ENCODE data around the gene CTNND2.

CTNND2 gene

DNA sequence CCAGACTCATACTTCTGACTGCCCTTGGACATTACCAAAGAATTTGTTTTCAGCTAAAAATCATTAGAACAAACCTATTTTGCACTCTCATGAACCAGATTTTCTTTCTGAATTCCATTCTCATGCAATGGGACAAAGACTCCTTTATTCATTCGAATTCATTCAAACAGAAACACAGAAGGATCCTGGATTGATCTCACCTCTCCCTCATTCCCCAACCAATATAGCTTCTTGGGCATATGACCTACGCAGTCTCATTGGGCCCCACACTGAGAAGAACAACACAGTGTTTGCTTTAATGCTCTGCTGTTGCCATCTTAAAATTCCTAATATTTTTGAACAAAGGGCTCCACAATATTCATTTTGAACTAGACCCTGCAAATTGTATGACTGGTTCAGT lies 392.4 kb downstream of the CTNND2 start:
- no peak for DNase-seq

DNA sequence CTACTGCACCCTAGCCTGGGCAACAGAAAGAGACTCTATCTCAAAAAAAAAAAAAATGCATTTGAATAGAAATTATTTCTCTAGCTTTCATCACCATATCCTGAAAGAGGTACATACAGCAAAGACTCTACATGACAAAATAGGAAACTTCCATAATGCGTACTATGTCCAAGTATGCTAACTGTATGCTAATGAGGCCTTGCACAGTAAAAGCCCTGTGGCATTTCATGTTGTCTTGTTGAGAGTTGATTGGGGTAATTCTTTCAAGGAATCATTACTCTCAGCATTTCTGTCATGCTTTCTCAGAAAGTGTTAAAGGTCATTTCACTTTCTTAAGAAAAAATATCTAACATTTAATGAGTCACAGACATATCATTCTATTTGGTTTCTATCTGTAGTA lies 393.4 kb downstream of the CTNND2 start:
- no peak for DNase-seq

DNA sequence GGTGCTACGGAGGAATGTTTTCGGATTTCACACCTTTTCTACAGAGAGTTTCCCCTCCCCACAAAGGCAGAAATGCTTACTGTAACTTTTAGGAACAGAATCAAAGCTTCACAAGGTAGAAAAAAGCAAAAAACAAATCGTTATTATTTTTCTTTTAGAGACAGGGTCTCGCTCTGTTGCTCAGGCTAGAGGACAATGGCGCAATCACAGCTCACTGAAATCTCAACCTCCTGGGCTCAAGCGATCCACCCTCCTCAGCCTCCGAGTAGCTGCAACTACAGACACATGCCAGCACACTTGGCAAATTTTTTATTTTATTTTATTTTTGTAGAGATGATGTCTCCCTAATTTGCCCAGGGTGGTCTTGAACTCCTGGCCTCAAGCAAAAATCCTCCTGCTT lies 394.5 kb downstream of the CTNND2 start:
- no peak for DNase-seq

DNA sequence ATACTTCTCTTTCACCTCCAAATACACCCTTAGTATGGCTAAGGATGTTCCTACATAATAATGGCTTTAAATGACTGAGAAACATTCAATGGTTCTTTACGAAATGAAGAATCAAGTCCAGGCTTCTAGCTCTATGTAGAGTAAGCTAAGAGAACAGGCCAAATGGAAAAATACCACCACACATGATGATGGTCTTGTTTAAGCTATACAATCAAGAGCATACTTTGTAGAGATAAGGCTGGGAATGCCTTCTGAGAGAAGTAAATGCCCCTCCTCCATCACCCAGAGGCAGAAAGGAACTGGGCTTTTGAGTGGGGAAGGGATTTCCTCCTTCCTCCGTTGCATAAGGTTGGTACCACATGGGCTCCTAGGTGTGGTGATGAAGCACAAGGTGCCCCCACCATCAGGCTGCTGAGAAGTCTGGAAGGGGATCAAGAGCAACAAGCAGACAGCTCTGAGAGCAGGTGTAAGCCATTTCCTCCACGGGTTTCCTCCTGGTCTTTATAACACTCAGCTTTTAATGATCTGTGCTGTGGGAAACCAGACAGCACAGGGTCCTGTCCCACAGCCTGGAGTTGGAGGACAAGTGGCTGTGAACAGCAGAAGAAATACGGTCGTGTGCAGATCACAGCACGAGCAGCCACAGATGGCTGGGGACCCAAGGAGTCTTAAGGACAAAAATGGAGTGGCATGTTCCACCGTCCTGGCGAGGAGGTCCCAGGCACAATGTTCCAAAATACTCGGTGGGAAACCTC lies 396.9 kb downstream of the CTNND2 start:
- DNase-seq, result no peak

DNA sequence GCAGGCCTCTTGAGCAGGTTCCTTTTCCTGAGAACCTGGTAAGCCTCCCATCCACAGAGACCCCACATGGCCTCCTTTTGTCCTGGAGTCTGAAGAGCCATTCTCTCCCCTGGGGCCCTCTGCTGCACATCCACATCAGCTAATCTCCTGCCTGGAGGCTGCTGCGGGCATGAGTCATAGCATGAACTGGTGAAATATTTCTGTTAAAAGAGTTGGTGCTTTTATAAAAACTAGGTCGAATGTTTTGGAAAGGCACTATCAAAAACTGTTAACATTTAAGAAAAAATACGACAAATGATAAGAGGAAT lies 399.4 kb downstream of the CTNND2 start:
- DNase-seq, result no peak

DNA sequence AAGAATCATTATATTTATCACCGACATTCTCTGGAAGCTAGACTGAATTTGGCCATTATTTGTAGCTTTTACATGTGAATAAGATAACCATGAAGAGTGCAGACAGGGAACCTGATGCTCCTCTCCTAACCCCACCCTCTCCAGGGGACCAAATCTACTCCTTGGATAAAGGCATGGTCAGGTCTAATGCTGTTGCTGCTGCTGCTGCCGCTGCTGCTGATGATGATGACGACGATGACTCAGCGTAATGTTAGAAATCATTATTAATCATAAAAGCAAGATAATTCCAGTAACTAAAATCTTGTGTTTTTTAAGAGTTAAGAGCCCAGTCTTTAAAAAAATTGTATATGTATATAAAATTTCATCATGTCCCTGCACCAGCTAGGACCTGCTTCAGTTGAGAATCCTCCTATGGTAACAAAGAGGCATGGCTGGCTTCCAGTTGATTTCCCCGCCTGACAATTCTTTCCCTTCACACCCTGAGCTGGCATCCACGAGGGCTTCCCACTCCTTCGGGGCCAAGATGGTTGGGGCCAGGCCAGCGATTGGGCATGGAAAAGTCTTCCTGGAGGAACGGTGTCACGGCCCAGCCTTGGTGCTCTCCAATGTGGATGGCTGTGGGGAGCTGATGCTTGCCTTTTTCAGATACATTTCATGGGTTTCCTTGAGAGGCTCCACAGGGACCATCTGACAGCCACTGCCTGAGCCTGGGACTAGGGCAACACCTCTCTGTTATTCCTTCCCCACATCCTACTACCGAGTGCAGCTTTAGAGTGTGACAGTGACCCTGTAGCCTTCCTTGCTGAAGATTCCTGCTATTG lies 400.0 kb downstream of the CTNND2 start:
- no peak for DNase-seq

DNA sequence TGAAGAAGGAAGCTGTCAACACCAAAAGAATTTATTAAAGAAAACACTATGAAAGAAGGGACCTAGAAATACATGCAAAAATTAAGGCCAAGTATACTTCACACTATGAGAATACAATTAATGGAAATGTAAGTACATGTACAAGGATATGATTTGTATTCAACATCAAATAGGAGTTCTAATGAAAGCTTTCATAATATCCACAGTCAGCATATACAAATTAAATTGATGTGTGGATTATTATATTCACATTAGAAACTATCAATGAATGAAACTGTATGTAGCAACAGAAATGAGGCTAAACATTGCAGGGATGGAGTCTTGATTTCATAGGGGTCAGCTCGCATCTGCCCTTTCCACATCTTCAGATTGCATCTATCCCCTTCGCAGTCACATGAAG lies 401.5 kb downstream of the CTNND2 start:
- DNase-seq, result no peak

DNA sequence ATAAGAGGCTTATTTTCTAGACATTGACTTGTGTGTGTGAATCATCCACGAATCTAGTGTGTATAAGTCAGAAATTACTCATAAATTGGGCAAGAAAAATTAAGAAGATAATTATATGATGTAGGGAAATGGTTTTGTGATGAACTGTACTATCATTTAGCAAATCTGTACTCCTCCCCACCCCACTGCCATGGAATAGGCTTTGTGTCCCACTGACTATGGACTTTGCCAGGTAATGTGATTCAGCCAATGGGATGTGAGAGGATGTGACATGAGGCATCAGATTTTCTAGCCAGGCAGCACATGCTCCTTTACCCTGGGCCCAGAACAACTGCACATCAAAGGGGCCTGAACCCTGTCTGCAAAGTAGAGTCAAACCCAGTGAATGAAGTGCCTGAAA lies 406.6 kb downstream of the CTNND2 start:
- no peak for DNase-seq

DNA sequence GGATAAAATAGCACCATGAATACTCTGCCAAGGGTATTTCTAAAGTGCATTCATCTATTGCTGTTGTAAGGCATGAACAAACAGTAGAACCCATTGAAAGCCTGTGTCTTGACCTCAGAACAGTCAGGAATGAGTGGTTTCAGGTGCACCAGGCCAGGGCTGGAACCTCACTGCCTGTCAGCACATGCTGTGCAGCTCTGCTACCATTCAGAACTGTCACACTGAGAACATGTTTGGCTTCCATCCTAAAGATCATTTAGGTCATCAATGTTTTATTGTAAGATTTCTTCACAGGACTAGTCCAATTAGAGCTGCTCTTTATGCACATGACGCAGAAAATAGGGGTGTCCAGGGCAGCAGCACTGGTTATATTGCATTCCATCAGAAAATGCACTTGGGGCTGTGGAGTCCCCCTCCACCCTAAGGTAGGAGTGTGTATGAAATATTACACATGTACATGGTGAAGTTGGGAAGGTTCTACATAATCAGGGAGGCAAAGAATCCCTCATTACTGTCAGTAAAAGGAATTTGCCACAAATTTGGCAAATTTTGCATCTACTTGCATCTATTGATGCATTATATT lies 408.0 kb downstream of the CTNND2 start:
- DNase-seq, result no peak

DNA sequence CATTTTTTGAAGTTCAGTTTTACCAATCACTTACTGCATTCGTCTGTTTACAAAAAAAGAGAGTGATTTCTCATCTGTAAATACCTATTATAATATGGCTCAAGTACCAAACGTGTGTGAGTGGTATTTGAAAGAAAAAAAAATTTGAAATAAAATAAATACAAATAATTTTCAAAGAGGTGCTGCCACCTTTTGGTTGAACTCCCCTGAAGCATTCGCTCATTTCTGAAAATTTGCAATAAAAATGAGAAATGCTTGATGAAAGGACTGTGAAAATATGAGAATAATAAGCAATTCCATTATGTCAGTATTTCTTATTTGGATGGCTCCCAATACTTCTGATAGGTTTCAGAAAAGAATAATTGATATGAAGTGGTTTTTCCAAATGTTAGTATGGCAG lies 409.9 kb downstream of the CTNND2 start:
- DNase-seq, result no peak

DNA sequence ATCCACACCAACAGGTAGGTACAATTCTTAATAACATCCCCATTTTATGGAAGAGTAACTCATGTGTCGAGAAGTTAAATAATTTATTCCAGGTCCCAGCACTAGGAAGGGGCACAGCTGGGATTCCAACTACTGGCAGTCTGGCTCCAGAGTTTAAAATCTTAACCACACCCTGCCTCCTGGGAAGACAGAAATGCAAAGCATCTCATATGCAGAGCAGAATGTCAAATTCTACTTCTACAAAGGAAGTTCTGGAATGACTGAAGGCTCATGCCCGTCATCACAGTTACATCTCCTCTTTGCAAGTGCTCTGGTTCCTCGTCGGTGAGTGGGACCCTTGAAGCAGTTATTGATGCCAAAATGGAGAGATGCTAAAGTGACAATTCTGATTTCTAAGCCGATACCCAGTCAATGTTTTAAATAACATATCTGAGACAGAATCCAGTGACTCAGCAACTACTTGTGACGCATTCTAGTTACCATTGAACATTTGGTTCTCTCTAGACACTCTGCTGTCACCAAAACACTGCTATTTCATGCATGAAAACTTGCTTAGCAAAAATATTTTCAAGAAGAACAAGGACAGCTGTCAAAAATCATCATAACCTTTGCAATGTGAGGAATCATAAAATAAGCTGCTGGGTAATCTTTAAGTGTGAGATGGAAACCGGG lies 412.7 kb downstream of the CTNND2 start:
- DNase-seq, result no peak

DNA sequence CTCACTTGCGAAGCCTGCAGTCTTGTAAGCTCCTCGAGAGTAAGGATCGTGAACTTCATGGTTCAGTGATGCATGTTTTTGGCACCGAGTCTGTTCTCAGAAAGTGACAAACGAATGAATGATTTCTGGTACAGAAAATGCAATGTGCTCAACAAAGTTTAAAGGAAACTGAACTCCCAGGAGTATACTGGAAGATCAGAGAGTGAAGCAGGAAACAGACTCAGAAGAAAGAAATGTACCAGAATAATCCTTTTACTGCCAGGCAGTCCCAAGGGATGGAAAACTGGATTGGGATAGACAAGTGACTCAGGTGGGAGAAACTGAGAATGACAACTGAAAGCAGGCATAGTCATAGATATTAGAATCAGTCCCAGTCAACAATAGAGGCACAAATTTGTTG lies 420.6 kb downstream of the CTNND2 start:
- DNase-seq, result no peak

DNA sequence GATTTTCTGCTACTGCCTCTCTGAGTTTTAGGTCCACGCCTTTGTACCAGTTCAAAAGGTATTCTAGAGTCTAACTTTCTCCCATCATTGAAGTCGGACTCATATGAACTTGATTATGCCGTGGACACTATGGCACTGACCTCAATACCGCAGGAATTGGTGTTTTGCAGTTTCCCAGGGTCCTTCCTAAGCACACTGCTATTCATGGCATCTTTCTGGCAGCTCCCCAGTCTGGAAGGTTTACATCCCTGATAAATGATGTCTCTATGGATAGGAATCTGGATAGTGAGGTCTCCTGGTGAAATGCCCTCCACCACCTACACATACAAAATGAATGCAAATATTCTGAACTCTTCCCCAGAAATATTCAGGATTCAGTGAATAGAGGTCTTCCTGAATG lies 422.2 kb downstream of the CTNND2 start:
- DNase-seq, result no peak

DNA sequence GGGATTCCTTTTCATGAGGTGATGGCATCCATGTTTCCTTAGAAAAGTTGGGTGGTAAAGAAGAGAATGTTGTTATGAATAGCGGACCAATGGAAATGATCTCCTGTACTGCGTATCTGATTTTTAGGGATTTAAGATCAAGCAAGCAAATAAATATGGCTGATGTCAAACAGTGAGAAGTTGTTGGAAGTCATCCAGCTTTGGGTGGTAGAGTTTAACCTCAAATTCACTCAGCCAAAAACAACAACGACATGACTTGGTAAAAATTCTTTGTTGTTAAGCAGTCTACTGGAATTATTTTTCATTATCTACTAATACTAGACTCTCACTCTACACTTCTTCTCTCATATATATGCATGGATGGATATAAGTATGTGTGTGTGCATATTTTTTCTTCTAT lies 426.5 kb downstream of the CTNND2 start:
- no peak for DNase-seq

DNA sequence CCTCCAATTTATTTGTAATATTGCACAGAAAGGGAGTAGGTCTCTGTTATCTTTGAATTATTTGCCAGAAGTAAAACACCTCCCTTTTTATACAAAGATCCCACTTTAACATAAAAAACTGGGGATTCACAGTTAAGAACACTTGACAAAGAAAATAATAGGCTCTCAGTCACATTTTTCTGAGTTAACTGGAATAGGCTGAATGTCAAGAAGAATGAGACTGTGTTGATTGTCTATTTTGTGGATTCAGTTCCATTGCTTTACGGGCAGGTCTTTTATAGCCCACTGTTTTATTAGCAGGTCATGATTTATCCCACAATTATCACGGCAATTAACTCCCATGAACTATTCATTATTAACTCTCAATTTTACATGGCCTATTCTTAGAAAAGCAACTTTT lies 427.4 kb downstream of the CTNND2 start:
- no peak for DNase-seq

DNA sequence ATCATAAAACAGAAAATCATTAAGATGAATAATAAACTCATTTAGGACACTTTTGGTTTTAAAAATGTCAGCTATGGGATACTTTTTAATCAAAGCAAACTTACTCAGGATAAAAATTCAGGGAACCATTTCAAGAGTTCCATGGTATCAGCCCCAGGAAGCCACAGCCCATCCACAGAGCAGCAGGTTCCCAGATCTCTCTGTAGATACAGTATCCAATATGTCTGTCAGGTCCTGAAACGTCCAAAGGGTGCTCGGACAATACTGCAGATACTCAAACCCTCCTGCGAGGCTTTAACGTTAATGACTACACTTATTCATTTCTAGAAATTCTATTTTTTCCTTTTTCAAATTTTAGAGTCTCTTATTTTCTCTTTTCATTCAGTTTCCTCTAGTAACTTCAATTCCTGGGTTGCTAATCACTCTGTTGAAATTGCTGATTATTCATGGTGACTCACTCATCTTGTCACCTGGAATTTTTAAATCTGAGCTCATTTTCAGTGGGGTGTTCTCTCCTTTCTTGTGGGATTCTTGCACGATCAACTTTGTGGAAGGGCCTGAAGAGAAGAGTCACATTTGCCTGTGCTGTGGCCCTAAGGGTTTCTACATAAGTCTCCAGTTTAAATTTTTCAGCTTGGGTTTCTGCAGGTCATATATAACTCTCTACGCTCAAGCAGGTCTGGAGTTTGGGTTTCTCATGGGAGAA lies 435.8 kb downstream of the CTNND2 start:
- no peak for DNase-seq

DNA sequence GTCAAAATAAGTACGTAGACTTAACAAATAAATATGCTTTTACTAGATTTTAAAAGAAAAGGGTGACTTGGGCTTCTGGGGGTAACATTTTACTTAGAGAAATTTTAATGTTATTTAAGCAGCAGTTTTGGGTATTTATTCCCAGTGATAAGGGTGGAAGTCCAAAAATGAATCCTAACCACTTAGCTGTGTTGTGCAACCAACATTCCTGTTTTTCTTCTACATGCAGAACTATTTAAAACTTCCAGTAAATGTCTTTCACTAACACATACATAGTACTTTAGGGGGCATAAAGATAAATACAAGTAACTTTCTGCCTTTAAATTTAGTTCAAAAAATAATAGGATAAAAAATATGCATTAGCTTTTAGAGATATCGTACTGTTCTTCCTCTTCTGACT lies 436.7 kb downstream of the CTNND2 start:
- no peak for DNase-seq

DNA sequence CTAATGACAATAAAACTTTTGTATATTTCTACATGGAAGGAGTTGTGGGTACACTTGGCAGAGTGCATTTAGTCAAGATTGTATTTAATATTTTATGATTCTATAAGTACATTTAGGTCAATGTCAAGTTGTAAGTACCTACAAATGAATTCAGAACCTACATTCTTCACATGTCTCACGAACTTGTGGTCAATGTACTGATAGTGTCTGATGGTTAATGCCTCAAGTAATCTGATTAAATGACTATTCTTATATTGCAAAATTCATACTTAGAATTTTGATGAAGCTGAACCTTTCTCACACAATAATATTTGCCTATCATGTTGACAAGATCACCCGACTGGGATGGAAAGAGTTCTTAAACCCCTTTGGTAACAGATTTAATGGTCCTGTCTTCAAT lies 444.5 kb downstream of the CTNND2 start:
- DNase-seq, result no peak

DNA sequence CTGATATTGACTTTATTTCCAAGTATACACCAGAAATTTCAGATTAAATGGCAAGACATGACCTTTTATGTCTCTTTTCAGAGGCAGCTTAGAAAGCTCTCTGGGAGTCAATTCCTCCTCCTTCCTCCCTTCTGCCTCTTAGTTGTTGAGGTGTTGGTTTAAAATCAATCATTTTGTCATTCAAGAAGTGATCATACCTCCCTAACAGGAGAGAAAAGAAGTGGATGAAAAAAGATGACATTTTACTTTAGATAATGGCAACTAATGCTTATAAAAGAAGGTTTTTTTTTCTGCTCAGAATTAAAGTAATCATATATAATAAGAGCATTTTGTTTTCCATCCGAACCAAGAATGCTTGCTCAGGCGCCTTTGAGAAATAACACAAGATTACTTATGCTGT lies 448.7 kb downstream of the CTNND2 start:
- DNase-seq, result no peak

DNA sequence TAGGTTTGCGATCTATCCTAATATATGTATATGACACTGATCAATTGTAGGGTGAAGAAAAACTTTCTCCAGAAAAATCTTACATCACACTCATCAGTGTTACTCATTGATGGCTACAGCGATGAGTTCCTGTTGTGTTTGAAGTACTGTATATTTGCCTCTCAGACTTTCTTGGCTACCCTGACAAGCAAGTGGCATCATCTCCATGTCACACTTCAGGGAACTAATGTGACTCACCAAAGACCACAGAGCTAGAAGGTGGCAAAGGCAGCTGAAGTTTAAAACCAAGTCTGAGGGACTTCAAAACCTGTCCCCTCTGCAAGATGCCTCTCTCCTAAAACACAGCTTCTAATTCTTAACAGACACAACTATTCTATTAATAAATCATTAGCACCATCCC lies 451.4 kb downstream of the CTNND2 start:
- no peak for DNase-seq

DNA sequence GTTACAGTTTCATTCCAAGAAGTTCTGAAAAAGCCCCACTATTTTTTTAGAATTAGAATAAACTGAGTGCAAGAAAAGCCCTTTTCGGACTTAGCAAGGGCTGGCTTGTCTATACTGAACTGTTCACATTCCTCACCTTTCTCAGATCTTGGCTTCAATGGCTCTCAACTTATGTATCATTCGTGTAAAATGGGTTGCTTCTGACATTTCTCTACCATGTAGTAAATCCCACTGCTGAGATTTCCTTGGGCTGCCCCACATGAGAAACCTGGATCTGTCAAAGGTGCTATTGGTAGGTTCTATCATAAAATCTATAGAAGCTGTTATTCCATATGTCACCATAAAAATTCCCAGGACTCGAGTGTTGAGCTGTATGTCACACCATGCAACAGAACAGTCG lies 454.3 kb downstream of the CTNND2 start:
- no peak for DNase-seq

DNA sequence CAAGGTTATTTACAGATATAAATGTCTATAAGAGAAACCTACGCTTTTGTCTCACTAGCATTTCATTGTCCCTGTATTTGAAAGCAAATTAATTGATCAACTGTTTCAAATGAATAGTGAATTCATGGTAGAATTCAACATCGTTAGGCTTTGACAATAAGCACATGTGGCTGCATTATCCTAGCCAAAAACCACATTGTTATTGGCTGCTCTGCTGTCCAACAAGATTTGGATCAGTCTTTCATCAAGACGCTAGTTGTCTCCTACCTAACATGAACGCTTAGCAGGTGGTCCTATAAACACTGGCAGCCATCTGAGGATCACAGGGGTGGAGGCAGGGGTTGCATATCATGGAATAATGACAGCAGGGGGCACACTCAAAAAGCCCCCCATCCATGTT lies 455.0 kb downstream of the CTNND2 start:
- no peak for DNase-seq

DNA sequence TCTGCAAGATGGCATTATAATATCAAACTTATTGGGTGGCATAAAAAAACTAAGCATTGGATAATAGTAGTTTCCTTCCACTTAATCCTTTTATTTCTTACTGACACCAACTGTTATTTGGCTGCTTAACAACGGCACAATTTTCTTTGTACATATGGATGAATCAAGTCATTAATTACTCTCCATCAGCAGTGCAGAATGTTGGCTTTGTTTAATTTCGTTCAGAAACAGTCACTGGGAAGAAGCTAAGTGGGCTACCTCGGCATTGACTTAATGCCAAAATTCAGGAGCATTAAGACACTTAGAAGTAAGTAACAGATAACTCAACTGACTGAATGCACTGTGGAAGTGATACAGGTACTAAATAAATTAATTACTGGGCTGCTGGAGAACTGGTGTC lies 460.4 kb downstream of the CTNND2 start:
- DNase-seq, result no peak

All from stimulated activated naive CD4-positive, alpha-beta T cell treated with Interleukin-2 at 50 U/mL for 16 hours (primary cell).